ENCODE results near the gene FCHSD2. TPM values are rescaled to one million over a fixed set of nuclear protein-coding genes. Genes with fewer than 3 reads are reported as not detected.

FCHSD2 gene
- total and polyA plus RNA-seq, 2 donors (not counting 3 experiments of a cell fraction or from before 2014, with no cell fraction given): 20.8 to 56.9 TPM

- H3K9ac ChIP-seq (replicated peaks; ENCODE audit: extremely low read depth, insufficient read depth, low read length): no peak overlapping the region
- FAIRE-seq: no peak
- no peak for DNase-seq (ENCODE audit: low read depth, low spot score)
- CTCF ChIA-PET: no interaction called here
- no peak overlapping the region for H3K4me3 ChIP-seq (replicated peaks in 1 of 3; ENCODE audit: insufficient read depth in 1 of 3, low read depth in 1 of 3, low read length in 3 of 3)
- H3K27ac ChIP-seq (ENCODE audit: insufficient read depth, low read depth, low read length): no peak overlapping the region
- H4K20me1 ChIP-seq (replicated peaks; ENCODE audit: control insufficient read depth, extremely low read depth, insufficient read depth, low read length): no peaks in the 10 kb centered on the region
- no peaks in the 10 kb centered on the region for H3K27me3 ChIP-seq (ENCODE audit: control insufficient read depth in 2 of 2, insufficient read depth in 2 of 2, low read length in 2 of 2)
- H3K79me2 ChIP-seq (ENCODE audit: control insufficient read depth, insufficient read depth, low read length): peaks cover 2% of the 10 kb centered on the region
- dilution Hi-C loops (cut with MboI; ENCODE audit: extremely low pct_ligation_motif_present, low sequenced_read_pairs) (no loop called here), intact Hi-C loops (cut with micrococcal nuclease) (no loop called here)
- no TSS peak for BruUV-seq (replicated peaks)
- no peaks in the 10 kb centered on the region for H3K4me1 ChIP-seq (ENCODE audit: control insufficient read depth, extremely low read depth, insufficient read depth, low read length)
- H3K9me3 ChIP-seq (replicated peaks; ENCODE audit: control insufficient read depth, insufficient read depth, low read length): no peaks in the 10 kb centered on the region
- no peak overlapping the region for H2AFZ ChIP-seq (ENCODE audit: low read depth, low read length)
- no peak for TF ChIP-seq POLR2A (IDR thresholded peaks at IDR 0.05; ENCODE audit: low read depth, low read length)
- TF ChIP-seq, protein P1, sequence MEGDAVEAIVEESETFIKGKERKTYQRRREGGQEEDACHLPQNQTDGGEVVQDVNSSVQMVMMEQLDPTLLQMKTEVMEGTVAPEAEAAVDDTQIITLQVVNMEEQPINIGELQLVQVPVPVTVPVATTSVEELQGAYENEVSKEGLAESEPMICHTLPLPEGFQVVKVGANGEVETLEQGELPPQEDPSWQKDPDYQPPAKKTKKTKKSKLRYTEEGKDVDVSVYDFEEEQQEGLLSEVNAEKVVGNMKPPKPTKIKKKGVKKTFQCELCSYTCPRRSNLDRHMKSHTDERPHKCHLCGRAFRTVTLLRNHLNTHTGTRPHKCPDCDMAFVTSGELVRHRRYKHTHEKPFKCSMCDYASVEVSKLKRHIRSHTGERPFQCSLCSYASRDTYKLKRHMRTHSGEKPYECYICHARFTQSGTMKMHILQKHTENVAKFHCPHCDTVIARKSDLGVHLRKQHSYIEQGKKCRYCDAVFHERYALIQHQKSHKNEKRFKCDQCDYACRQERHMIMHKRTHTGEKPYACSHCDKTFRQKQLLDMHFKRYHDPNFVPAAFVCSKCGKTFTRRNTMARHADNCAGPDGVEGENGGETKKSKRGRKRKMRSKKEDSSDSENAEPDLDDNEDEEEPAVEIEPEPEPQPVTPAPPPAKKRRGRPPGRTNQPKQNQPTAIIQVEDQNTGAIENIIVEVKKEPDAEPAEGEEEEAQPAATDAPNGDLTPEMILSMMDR (IDR thresholded peaks at IDR 0.05; ENCODE audit: extremely low read depth in 1 of 2, insufficient read depth in 1 of 2, low read depth in 1 of 2, low read length in 2 of 2): no peak
- TF ChIP-seq EZH2 (IDR thresholded peaks at IDR 0.05; ENCODE audit: borderline replicate concordance, low read depth, low read length, severe bottlenecking): no peak
- TF ChIP-seq JUN (IDR thresholded peaks at IDR 0.05; ENCODE audit: borderline replicate concordance, insufficient read depth, insufficient read length, low read depth): no peak
- POLR2A ChIA-PET: no interaction called here
- H3K9me1 ChIP-seq (replicated peaks; ENCODE audit: control insufficient read depth, extremely low read depth, insufficient read depth, low read length): no peaks in the 10 kb centered on the region
- no peak overlapping the region for H3K4me2 ChIP-seq (ENCODE audit: insufficient read depth, low read length)
- H3K36me3 ChIP-seq (ENCODE audit: control insufficient read depth in 2 of 2, extremely low read depth in 1 of 2, insufficient read depth in 2 of 2, low read length in 2 of 2): peaks cover 2 to 3% of the 10 kb centered on the region in 2 experiments
Measured at GRCh38 chr11:72876147-72876546, 266.0 kb downstream of the FCHSD2 start.

GRCh38 chr11:72875736-72876135 is 266.4 kb downstream of the FCHSD2 start:
- Histone ChIP-seq H3K4me3 (replicated peaks in 1 of 3; ENCODE audit: insufficient read depth in 1 of 3, low read depth in 1 of 3, low read length in 3 of 3) (no peak overlapping the region), H2AFZ (ENCODE audit: low read depth, low read length) (no peak overlapping the region), H3K27ac (ENCODE audit: insufficient read depth, low read depth, low read length) (no peak overlapping the region), H3K4me2 (ENCODE audit: insufficient read depth, low read length) (no peak overlapping the region), H3K9me3 (replicated peaks; ENCODE audit: control insufficient read depth, insufficient read depth, low read length) (no peaks in the 10 kb centered on the region), H3K36me3 (ENCODE audit: control insufficient read depth in 2 of 2, extremely low read depth in 1 of 2, insufficient read depth in 2 of 2, low read length in 2 of 2) (peaks cover 2 to 3% of the 10 kb centered on the region in 2 experiments), H3K9ac (replicated peaks; ENCODE audit: extremely low read depth, insufficient read depth, low read length) (no peak overlapping the region), H4K20me1 (replicated peaks; ENCODE audit: control insufficient read depth, extremely low read depth, insufficient read depth, low read length) (no peaks in the 10 kb centered on the region), H3K79me2 (ENCODE audit: control insufficient read depth, insufficient read depth, low read length) (no peaks in the 10 kb centered on the region), H3K9me1 (replicated peaks; ENCODE audit: control insufficient read depth, extremely low read depth, insufficient read depth, low read length) (no peaks in the 10 kb centered on the region), H3K27me3 (ENCODE audit: control insufficient read depth in 2 of 2, insufficient read depth in 2 of 2, low read length in 2 of 2) (no peaks in the 10 kb centered on the region), H3K4me1 (ENCODE audit: control insufficient read depth, extremely low read depth, insufficient read depth, low read length) (no peaks in the 10 kb centered on the region)
- DNase-seq (ENCODE audit: low read depth, low spot score): no peak
- POLR2A ChIA-PET: interaction anchor here (0.6 to 0.9 kb wide), 2 partner anchors 34 to 237 kb away, joined by 3 to 4 read pairs; no protein-coding TSS in a partner anchor
- CTCF ChIA-PET: interaction anchor here (0.9 kb wide), 1 partner anchor 22 kb away, joined by 4 read pairs; no protein-coding TSS in a partner anchor
- TF ChIP-seq POLR2A (IDR thresholded peaks at IDR 0.05; ENCODE audit: low read depth, low read length) (no peak), JUN (IDR thresholded peaks at IDR 0.05; ENCODE audit: borderline replicate concordance, insufficient read depth, insufficient read length, low read depth) (no peak), EZH2 (IDR thresholded peaks at IDR 0.05; ENCODE audit: borderline replicate concordance, low read depth, low read length, severe bottlenecking) (no peak), GATA2 (IDR thresholded peaks at IDR 0.05; ENCODE audit: insufficient read depth, insufficient read length, low read depth, low read length) (no peak), FOS (IDR thresholded peaks at IDR 0.05; ENCODE audit: borderline replicate concordance, insufficient read depth, low read length) (no peak), POLR2AphosphoS5 (IDR thresholded peaks at IDR 0.05; ENCODE audit: insufficient read depth, low read depth, low read length) (no peak), MYC (IDR thresholded peaks at IDR 0.05; ENCODE audit: low read depth, low read length) (no peak)
- TF ChIP-seq, protein P2, sequence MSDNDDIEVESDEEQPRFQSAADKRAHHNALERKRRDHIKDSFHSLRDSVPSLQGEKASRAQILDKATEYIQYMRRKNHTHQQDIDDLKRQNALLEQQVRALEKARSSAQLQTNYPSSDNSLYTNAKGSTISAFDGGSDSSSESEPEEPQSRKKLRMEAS (IDR thresholded peaks at IDR 0.05; ENCODE audit: insufficient read depth, insufficient read length): no peak
- TF ChIP-seq, protein P1 (IDR thresholded peaks at IDR 0.05; ENCODE audit: extremely low read depth in 1 of 2, insufficient read depth in 1 of 2, low read depth in 1 of 2, low read length in 2 of 2): no peak
- no peak for FAIRE-seq
- intact Hi-C loops (cut with micrococcal nuclease): no loop called here
- dilution Hi-C loops (cut with MboI; ENCODE audit: extremely low pct_ligation_motif_present, low sequenced_read_pairs): no loop called here
- no TSS peak for BruUV-seq (replicated peaks)

All from endothelial cell of umbilical vein (primary cell).